Activated CD8-positive, alpha-beta T cell treated with anti-CD3 and anti-CD28 coated beads for 36 hours (primary cell): ENCODE results near the gene MMP8. TPM values are rescaled to one million over a fixed set of nuclear protein-coding genes. Genes with fewer than 3 reads are reported as not detected.

Experiments used
- ATAC-seq: fragments of 200-7000 bp; cut with Tn5 transposase; one replicate; pipeline ENCODE4 v1.10.0; 2021; ENCODE audit warnings: mild to moderate bottlenecking, moderate library complexity
- CTCF ChIA-PET: fragments of 350-600 bp; sonication (Branson Sonifier 250); formaldehyde crosslinking; loops from one replicate; lab custom pipeline; 2021; ENCODE audit warnings: antibody characterized with exemption; lab: Charles Lee
- POLR2A ChIA-PET: fragments of 350-600 bp; sonication (Branson Sonifier 250); formaldehyde crosslinking; loops from one replicate; lab custom pipeline; 2021; ENCODE audit warnings: antibody characterized with exemption; lab: Charles Lee
- DNase-seq: peaks from one replicate; pipeline ENCODE4 v3.0.0-alpha.2; 2020
- H3K27ac Mint-ChIP-seq: one replicate; pipeline ENCODE4 v1.8.0; 2021; ENCODE audit warnings: mild to moderate bottlenecking, mixed read lengths
- H3K27me3 Mint-ChIP-seq: one replicate; pipeline ENCODE4 v1.8.0; 2021; ENCODE audit warnings: mixed read lengths
- H3K36me3 Mint-ChIP-seq: one replicate; pipeline ENCODE4 v1.8.0; 2021; ENCODE audit warnings: low read depth, mixed read lengths
- H3K4me1 Mint-ChIP-seq: one replicate; pipeline ENCODE4 v1.8.0; 2021; ENCODE audit warnings: low read depth, mixed read lengths
- H3K4me3 Mint-ChIP-seq: one replicate; pipeline ENCODE4 v1.8.0; 2021; ENCODE audit warnings: mild to moderate bottlenecking, moderate library complexity, mixed read lengths
- H3K9me3 Mint-ChIP-seq: one replicate; pipeline ENCODE4 v1.8.0; 2021; ENCODE audit warnings: mixed read lengths
- CTCF ChIP-seq: fragments of 200-600 bp; IDR thresholded peaks from one replicate; pipeline ENCODE4 v1.8.0; 2022; ENCODE audit warnings: antibody characterized with exemption, mild to moderate bottlenecking
- intact Hi-C: fragments of 100-400 bp; cut with micrococcal nuclease; formaldehyde crosslinking; loops from one replicate; pipeline ENCODE4 v1.10.0; 2022
- total RNA-seq, 2 experiments: library from RNA; stranded (reverse); gene quantifications; one replicate each; pipeline ENCODE4 v1.2.3, GENCODE V29; 2021

Gene MMP8
- total RNA-seq, 2 experiments from 2014 or later: not detected

GRCh38 chr11:102719620-102720277 is 5.0 kb downstream of the MMP8 start:
- peaks cover 5% of the 10 kb centered on the region for H3K27me3 Mint-ChIP-seq
- H3K27ac Mint-ChIP-seq: no peak overlapping the region
- H3K9me3 Mint-ChIP-seq: no peaks in the 10 kb centered on the region
- intact Hi-C loops: no loop called here
- ATAC-seq (no peak), DNase-seq (no peak)
- ChIA-PET POLR2A (no interaction called here), CTCF (no interaction called here)
- H3K36me3 Mint-ChIP-seq: no peaks in the 10 kb centered on the region
- H3K4me1 Mint-ChIP-seq: no peaks in the 10 kb centered on the region
- no peak overlapping the region for H3K4me3 Mint-ChIP-seq
- TF ChIP-seq CTCF: no peak

- no peaks in the 10 kb centered on the region for H3K36me3 Mint-ChIP-seq
- CTCF ChIA-PET: no interaction called here
Measured at GRCh38 chr11:102717280-102717679, 7.5 kb downstream of the MMP8 start.

GRCh38 chr11:102716527-102716926 is 8.2 kb downstream of the MMP8 start:
- Mint-ChIP-seq H3K27me3 (peaks cover 5% of the 10 kb centered on the region), H3K9me3 (no peaks in the 10 kb centered on the region), H3K4me1 (no peaks in the 10 kb centered on the region), H3K27ac (no peak overlapping the region), H3K4me3 (no peak overlapping the region), H3K36me3 (no peaks in the 10 kb centered on the region)
- no peak for TF ChIP-seq CTCF
- ChIA-PET CTCF (interaction anchor here (1.3 kb wide), 1 partner anchor 50 kb away, joined by 3 read pairs; no protein-coding TSS in a partner anchor), POLR2A (no interaction called here)
- ATAC-seq: no peak
- DNase-seq: no peak
- intact Hi-C loops: no loop called here

More at GRCh38 chr11:102717280-102717679, 7.5 kb downstream of the MMP8 start:
- H3K27me3 Mint-ChIP-seq: peaks cover 6% of the 10 kb centered on the region
- no peak overlapping the region for H3K27ac Mint-ChIP-seq
- DNase-seq (no peak), ATAC-seq (no peak)
- no peaks in the 10 kb centered on the region for H3K9me3 Mint-ChIP-seq
- TF ChIP-seq CTCF: no peak
- POLR2A ChIA-PET: no interaction called here
- no peaks in the 10 kb centered on the region for H3K4me1 Mint-ChIP-seq
- intact Hi-C loops: no loop called here
- no peak overlapping the region for H3K4me3 Mint-ChIP-seq

- DNase-seq: no peak
- intact Hi-C loops: no loop called here
Measured at GRCh38 chr11:102712137-102712536, 12.6 kb downstream of the MMP8 start.

More at GRCh38 chr11:102712137-102712536, 12.6 kb downstream of the MMP8 start:
- Mint-ChIP-seq H3K4me3 (no peak overlapping the region), H3K36me3 (no peaks in the 10 kb centered on the region), H3K4me1 (no peaks in the 10 kb centered on the region), H3K9me3 (no peaks in the 10 kb centered on the region), H3K27ac (no peak overlapping the region), H3K27me3 (peaks cover 6% of the 10 kb centered on the region)
- TF ChIP-seq CTCF: no peak
- ChIA-PET CTCF (no interaction called here), POLR2A (no interaction called here)
- ATAC-seq: no peak
